ENCODE measurements around the gene TTC28. TPM values are rescaled to one million over a fixed set of nuclear protein-coding genes. Genes with fewer than 3 reads are reported as not detected.

TTC28 gene
- total RNA-seq, 4 donors from 2014 or later = 35.6 to 42.6 (median 36.9) TPM

DNA sequence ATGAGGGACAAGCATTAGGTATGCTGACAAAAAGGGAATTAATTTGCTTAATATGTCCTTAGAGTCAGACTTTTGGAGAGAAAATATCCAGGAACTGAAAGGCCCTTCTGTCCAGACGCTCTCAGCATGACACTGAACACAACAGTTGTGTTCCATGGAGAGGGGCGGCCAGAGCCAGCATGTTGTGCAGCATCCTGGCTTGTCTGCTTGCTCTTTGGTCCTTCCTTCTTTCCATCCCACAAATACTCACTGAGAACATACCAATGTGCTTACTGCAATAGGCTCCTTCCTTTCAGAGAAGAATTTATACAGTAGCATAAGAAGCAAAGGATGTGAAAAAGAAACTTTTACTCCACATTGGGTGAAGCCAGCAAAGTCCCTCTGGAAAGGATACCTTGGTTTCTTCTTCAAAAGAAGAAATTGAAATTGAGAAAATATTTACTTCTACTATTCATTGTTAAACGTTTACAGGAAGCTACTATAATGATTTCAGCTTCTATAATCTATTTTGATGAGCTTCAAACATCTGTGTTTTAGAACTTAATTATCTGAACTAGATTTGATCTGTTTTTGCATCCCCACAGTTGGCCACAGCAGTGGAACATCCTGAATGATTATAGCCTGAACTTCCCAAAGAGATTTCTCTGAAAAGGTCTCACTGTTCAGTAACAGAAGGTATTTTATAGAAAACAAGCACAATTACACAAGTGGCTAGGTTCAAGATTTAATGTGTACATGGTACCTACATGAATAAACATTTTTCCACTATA lies 456.5 kb downstream of the TTC28 start:
- peaks cover 0 to 6% (median 2%) of the 10 kb centered on the region in 4 donors for H3K4me1 ChIP-seq
- 59% methylated on average over 3 of the region's 3 CpGs for WGBS
- H3K36me3 ChIP-seq = no peaks in the 10 kb centered on the region
- H3K27ac ChIP-seq (replicated peaks in 1 of 4) = no peak overlapping the region
- no peaks in the 10 kb centered on the region for H3K27me3 ChIP-seq
- DNase-seq (ENCODE audit: extremely low spot score) = no peak
- H3K9me3 ChIP-seq = no peaks in the 10 kb centered on the region
- intact Hi-C loops (cut with DNase I) = no loop called here
- TF ChIP-seq POLR2A (IDR thresholded peaks at IDR 0.05; ENCODE audit: low read depth) = no peak
- TF ChIP-seq POLR2AphosphoS5 (IDR thresholded peaks at IDR 0.05) = no peak
- TF ChIP-seq, protein P1, sequence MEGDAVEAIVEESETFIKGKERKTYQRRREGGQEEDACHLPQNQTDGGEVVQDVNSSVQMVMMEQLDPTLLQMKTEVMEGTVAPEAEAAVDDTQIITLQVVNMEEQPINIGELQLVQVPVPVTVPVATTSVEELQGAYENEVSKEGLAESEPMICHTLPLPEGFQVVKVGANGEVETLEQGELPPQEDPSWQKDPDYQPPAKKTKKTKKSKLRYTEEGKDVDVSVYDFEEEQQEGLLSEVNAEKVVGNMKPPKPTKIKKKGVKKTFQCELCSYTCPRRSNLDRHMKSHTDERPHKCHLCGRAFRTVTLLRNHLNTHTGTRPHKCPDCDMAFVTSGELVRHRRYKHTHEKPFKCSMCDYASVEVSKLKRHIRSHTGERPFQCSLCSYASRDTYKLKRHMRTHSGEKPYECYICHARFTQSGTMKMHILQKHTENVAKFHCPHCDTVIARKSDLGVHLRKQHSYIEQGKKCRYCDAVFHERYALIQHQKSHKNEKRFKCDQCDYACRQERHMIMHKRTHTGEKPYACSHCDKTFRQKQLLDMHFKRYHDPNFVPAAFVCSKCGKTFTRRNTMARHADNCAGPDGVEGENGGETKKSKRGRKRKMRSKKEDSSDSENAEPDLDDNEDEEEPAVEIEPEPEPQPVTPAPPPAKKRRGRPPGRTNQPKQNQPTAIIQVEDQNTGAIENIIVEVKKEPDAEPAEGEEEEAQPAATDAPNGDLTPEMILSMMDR (IDR thresholded peaks at IDR 0.05) = no peak
- no peak for TF ChIP-seq EP300 (IDR thresholded peaks at IDR 0.05)
- H3K4me3 ChIP-seq = no peak overlapping the region

DNA sequence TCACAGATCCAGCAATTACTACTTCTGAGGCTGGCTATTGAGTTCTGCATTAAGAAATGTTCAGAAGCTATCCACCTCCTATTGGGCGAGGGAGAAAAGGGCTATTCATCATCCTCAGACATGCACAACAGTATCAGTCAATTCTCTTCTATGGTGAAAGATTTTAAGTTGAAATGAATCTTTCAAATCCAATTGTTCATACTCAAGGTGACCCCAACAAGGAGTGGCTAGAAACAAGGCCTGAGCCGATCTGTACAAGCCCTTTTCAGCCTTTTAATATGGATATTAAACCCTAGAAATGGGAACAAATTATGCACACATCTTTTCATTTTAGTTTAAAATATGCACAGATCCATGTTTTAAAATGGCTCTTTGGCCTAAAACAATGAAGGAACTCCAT lies 457.1 kb downstream of the TTC28 start:
- H3K36me3 ChIP-seq = no peaks in the 10 kb centered on the region
- TF ChIP-seq, protein P1 (IDR thresholded peaks at IDR 0.05) = no peak
- TF ChIP-seq EP300 (IDR thresholded peaks at IDR 0.05) (no peak), POLR2AphosphoS5 (IDR thresholded peaks at IDR 0.05) (no peak), POLR2A (IDR thresholded peaks at IDR 0.05; ENCODE audit: low read depth) (no peak)
- no peak for DNase-seq (ENCODE audit: extremely low spot score)
- peaks cover 0 to 6% (median 2%) of the 10 kb centered on the region in 4 donors for H3K4me1 ChIP-seq
- no peaks in the 10 kb centered on the region for H3K9me3 ChIP-seq
- no peaks in the 10 kb centered on the region for H3K27me3 ChIP-seq
- intact Hi-C loops (cut with DNase I) = no loop called here
- 91% methylated on average over 2 of the region's 2 CpGs for WGBS
- no peak overlapping the region for H3K4me3 ChIP-seq
- no peak overlapping the region for H3K27ac ChIP-seq (replicated peaks in 1 of 4)

DNA sequence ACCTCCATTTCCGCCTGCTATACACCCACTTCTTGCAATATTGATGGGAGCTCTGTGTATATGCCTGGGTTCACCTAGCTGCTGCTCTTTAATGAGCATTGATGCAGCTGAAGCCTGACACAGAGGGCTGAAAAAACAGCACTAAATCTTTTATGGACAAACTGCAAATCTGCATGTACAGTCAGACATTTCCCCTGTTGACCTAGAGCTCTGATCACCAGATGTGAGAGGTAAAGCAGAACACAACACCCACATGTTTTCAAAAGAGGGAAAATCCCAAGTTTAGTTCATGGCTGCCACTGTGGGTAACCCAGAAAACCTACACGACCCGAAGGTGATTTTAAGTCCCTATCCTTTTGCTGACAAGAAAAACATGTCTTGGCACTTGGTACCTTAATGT lies 457.6 kb downstream of the TTC28 start:
- TF ChIP-seq POLR2A (IDR thresholded peaks at IDR 0.05; ENCODE audit: low read depth) (no peak), POLR2AphosphoS5 (IDR thresholded peaks at IDR 0.05) (no peak), EP300 (IDR thresholded peaks at IDR 0.05) (no peak)
- TF ChIP-seq, protein P1 (IDR thresholded peaks at IDR 0.05) = no peak
- intact Hi-C loops (cut with DNase I) = no loop called here
- no peak overlapping the region for H3K27ac ChIP-seq (replicated peaks in 1 of 4)

GRCh38 chr22:28220626-28221363 lies 458.8 kb downstream of the TTC28 start:
- Histone ChIP-seq H3K4me1 (peaks cover 0 to 6% (median 2%) of the 10 kb centered on the region in 4 donors), H3K4me3 (no peak overlapping the region), H3K36me3 (no peaks in the 10 kb centered on the region), H3K27ac (replicated peaks in 1 of 4) (no peak overlapping the region), H3K27me3 (no peaks in the 10 kb centered on the region), H3K9me3 (no peaks in the 10 kb centered on the region)
- intact Hi-C loops (cut with DNase I) = no loop called here
- no peak for DNase-seq (ENCODE audit: extremely low spot score)
- 95% methylated on average over 5 of the region's 5 CpGs for WGBS
- TF ChIP-seq POLR2AphosphoS5 (IDR thresholded peaks at IDR 0.05) = no peak
- no peak for TF ChIP-seq POLR2A (IDR thresholded peaks at IDR 0.05; ENCODE audit: low read depth)
- TF ChIP-seq, protein P1 (IDR thresholded peaks at IDR 0.05) = no peak
- no peak for TF ChIP-seq EP300 (IDR thresholded peaks at IDR 0.05)

More for the DNA sequence above, 457.6 kb downstream of the TTC28 start:
- Histone ChIP-seq H3K36me3 (no peaks in the 10 kb centered on the region), H3K27me3 (no peaks in the 10 kb centered on the region), H3K9me3 (no peaks in the 10 kb centered on the region), H3K4me3 (no peak overlapping the region), H3K4me1 (peaks cover 0 to 6% (median 2%) of the 10 kb centered on the region in 4 donors)
- no peak for DNase-seq (ENCODE audit: extremely low spot score)
- 89% methylated on average over 3 of the region's 3 CpGs for WGBS

Measured in esophagus muscularis mucosa (tissue), 4 donors.